H9 (cell line): ENCODE measurements around the gene ENOX1. TPM values are rescaled to one million over a fixed set of nuclear protein-coding genes. Genes with fewer than 3 reads are reported as not detected.

ENCODE experiments used
- DNase-seq: peaks from one replicate; pipeline ENCODE4 v3.0.0-alpha.2; 2017
- H2AFZ ChIP-seq: one replicate; pipeline ENCODE4 v1.6.1; 2013; ENCODE audit warnings: mild to moderate bottlenecking, low read length, control low read depth, moderate library complexity
- H2AK5ac ChIP-seq: 2 replicates; pipeline ENCODE4 v1.6.1; 2013; ENCODE audit warnings: low read length, control low read depth, mixed read lengths; ENCODE audit not compliant: insufficient read length
- H2BK120ac ChIP-seq: one replicate; pipeline ENCODE4 v1.6.1; 2013; ENCODE audit warnings: low read depth, mild to moderate bottlenecking, low read length, control low read depth, inconsistent platforms; ENCODE audit not compliant: poor library complexity, severe bottlenecking
- H2BK12ac ChIP-seq: 2 replicates; pipeline ENCODE4 v1.6.1; 2013; ENCODE audit warnings: low read length, control low read depth, mixed read lengths, low read depth; ENCODE audit not compliant: insufficient read length
- H2BK15ac ChIP-seq: 2 replicates; pipeline ENCODE4 v1.6.1; 2013; ENCODE audit warnings: low read depth, low read length, control low read depth
- H2BK20ac ChIP-seq: one replicate; pipeline ENCODE4 v1.6.1; 2013; ENCODE audit warnings: low read depth, mild to moderate bottlenecking, low read length, control low read depth, inconsistent platforms; ENCODE audit not compliant: poor library complexity, severe bottlenecking
- H2BK5ac ChIP-seq: 2 replicates; pipeline ENCODE4 v1.6.1; 2013; ENCODE audit warnings: low read length, control low read depth, mixed read lengths; ENCODE audit not compliant: insufficient read length
- H3K14ac ChIP-seq: 2 replicates; pipeline ENCODE4 v1.6.1; 2013; ENCODE audit warnings: low read length, control low read depth; ENCODE audit not compliant: insufficient read depth
- H3K18ac ChIP-seq: 2 replicates; pipeline ENCODE4 v1.6.1; 2013; ENCODE audit warnings: low read depth, mild to moderate bottlenecking, mixed read lengths, low read length, control low read depth; ENCODE audit not compliant: insufficient read length
- H3K23ac ChIP-seq: 2 replicates; pipeline ENCODE4 v1.6.1; 2013; ENCODE audit warnings: low read length, control low read depth, mixed read lengths, low read depth; ENCODE audit not compliant: insufficient read length
- H3K23me2 ChIP-seq: 2 replicates; pipeline ENCODE4 v1.6.1; 2013; ENCODE audit warnings: low read depth, mild to moderate bottlenecking, mixed read lengths, low read length, control low read depth; ENCODE audit not compliant: insufficient read length, poor library complexity, severe bottlenecking
- H3K27ac ChIP-seq: 2 replicates; pipeline ENCODE4 v1.5.1; 2013; ENCODE audit warnings: low read length, control low read depth, mixed read lengths, low read depth; ENCODE audit not compliant: insufficient read length
- H3K27me3 ChIP-seq: 2 replicates; pipeline ENCODE4 v1.6.1; 2013; ENCODE audit warnings: low read length, control low read depth, inconsistent platforms; ENCODE audit not compliant: insufficient read depth
- H3K4ac ChIP-seq: 2 replicates; pipeline ENCODE4 v1.6.1; 2013; ENCODE audit warnings: low read depth, mild to moderate bottlenecking, control low read depth, inconsistent platforms, low read length, moderate library complexity
- H3K4me1 ChIP-seq: 2 replicates; pipeline ENCODE4 v1.6.1; 2013; ENCODE audit warnings: low read length, control low read depth, inconsistent platforms; ENCODE audit not compliant: insufficient read depth
- H3K4me2 ChIP-seq: 2 replicates; pipeline ENCODE4 v1.6.1; 2013; ENCODE audit warnings: low read length, control low read depth, mixed read lengths; ENCODE audit not compliant: insufficient read length, insufficient read depth
- H3K56ac ChIP-seq: 2 replicates; pipeline ENCODE4 v1.6.1; 2013; ENCODE audit warnings: low read depth, mild to moderate bottlenecking, mixed read lengths, low read length, control low read depth; ENCODE audit not compliant: insufficient read length
- H3K79me1 ChIP-seq: 2 replicates; pipeline ENCODE4 v1.6.1; 2013; ENCODE audit warnings: low read depth, mild to moderate bottlenecking, moderate library complexity, low read length, control low read depth, inconsistent platforms; ENCODE audit not compliant: insufficient read depth, poor library complexity, severe bottlenecking
- H3K79me2 ChIP-seq: 2 replicates; pipeline ENCODE4 v1.6.1; 2013; ENCODE audit warnings: low read length, control low read depth, inconsistent platforms; ENCODE audit not compliant: insufficient read depth
- H3K9ac ChIP-seq: 2 replicates; pipeline ENCODE4 v1.6.1; 2013; ENCODE audit warnings: low read length, control low read depth, mixed read lengths; ENCODE audit not compliant: insufficient read length; ENCODE audit errors: extremely low read depth
- H3K9me3 ChIP-seq: one replicate; pipeline ENCODE4 v1.6.1; 2013; ENCODE audit warnings: low read depth, low read length, inconsistent platforms; ENCODE audit not compliant: control insufficient read depth
- H3T11ph ChIP-seq: one replicate; pipeline ENCODE4 v1.6.1; 2013; ENCODE audit warnings: mild to moderate bottlenecking, low read length, control low read depth, inconsistent platforms
- H4K20me1 ChIP-seq: one replicate; pipeline ENCODE4 v1.6.1; 2013; ENCODE audit not compliant: control insufficient read depth, insufficient read length, insufficient read depth
- H4K5ac ChIP-seq: 2 replicates; pipeline ENCODE4 v1.6.1; 2013; ENCODE audit warnings: low read depth, mild to moderate bottlenecking, mixed read lengths, low read length, control low read depth; ENCODE audit not compliant: insufficient read length
- H4K8ac ChIP-seq: replicated peaks from 2 replicates; pipeline ENCODE4 v1.6.1; 2013; ENCODE audit warnings: low read length, control low read depth, mixed read lengths, low read depth; ENCODE audit not compliant: insufficient read length
- H4K91ac ChIP-seq: 2 replicates; pipeline ENCODE4 v1.6.1; 2013; ENCODE audit warnings: low read depth, mild to moderate bottlenecking, moderate library complexity, mixed read lengths, low read length, control low read depth; ENCODE audit not compliant: insufficient read length
- H3K27ac Mint-ChIP-seq, 3 experiments: 2 replicates in 2 of 3; 3 replicates in 1 of 3; pipeline ENCODE4 v1.8.0; 2020 to 2021; ENCODE audit warnings: mixed read lengths in 3 of 3, mild to moderate bottlenecking in 1 of 3, moderate library complexity in 1 of 3
- H3K27me3 Mint-ChIP-seq: 2 replicates; pipeline ENCODE4 v1.8.0; 2021; ENCODE audit warnings: low read depth, mild to moderate bottlenecking, moderate library complexity, mixed read lengths
- H3K36me3 Mint-ChIP-seq, 3 experiments: 2 replicates in 2 of 3; 3 replicates in 1 of 3; pipeline ENCODE4 v1.8.0; 2020 to 2021; ENCODE audit warnings: low read depth in 3 of 3, mixed read lengths in 3 of 3; ENCODE audit not compliant: insufficient read depth in 1 of 3
- H3K4me1 Mint-ChIP-seq, 2 experiments: 2 replicates each; pipeline ENCODE4 v1.8.0; 2020; ENCODE audit warnings: mixed read lengths in 2 of 2
- H3K4me3 Mint-ChIP-seq, 2 experiments: 2 replicates in 1 of 2; 3 replicates in 1 of 2; pipeline ENCODE4 v1.8.0; 2020 to 2021; ENCODE audit warnings: mild to moderate bottlenecking in 2 of 2, mixed read lengths in 2 of 2, moderate library complexity in 1 of 2
- H3K9me3 Mint-ChIP-seq, 2 experiments: 2 replicates in 1 of 2; 3 replicates in 1 of 2; pipeline ENCODE4 v1.8.0; 2020; ENCODE audit warnings: mild to moderate bottlenecking in 2 of 2, mixed read lengths in 2 of 2, moderate library complexity in 1 of 2
- CTCF ChIP-seq: fragments of 200-600 bp; sonication (generic); conservative IDR thresholded peaks from 3 replicates; pipeline ENCODE4 v1.8.0; 2021; ENCODE audit warnings: antibody characterized with exemption, mild to moderate bottlenecking
- WGBS: extraction: QIAGEN DNeasy Blood & Tissue Kit; methylation state at CpG from one replicate; pipeline ENCODE4 v1.1.7; 2013; ENCODE audit warnings: missing lambda C conversion rate, low lambda C conversion rate, mixed read lengths; ENCODE audit not compliant: insufficient read length; ENCODE audit errors: extremely low coverage; 5-methylcytosine and 5-hydroxymethylcytosine counted together
- total RNA-seq: library from RNA; stranded (reverse); gene quantifications from 2 replicates; pipeline ENCODE4 v1.2.1, GENCODE V29; 2021

ENOX1 gene
- total RNA-seq, 1 experiment from 2014 or later: 0.24 TPM

GRCh38 chr13:43478902-43479301 lies 307.9 kb downstream of the ENOX1 start:
- no peaks in the 10 kb centered on the region for H3K23me2 ChIP-seq
- no peaks in the 10 kb centered on the region for H3K4me1 ChIP-seq
- Mint-ChIP-seq H3K27ac (no peak overlapping the region), H3K4me1 (no peaks in the 10 kb centered on the region), H3K36me3 (no peaks in the 10 kb centered on the region), H3K9me3 (no peaks in the 10 kb centered on the region), H3K4me3 (no peak overlapping the region), H3K27me3 (no peaks in the 10 kb centered on the region)
- no peaks in the 10 kb centered on the region for H4K20me1 ChIP-seq
- no peak overlapping the region for H2BK20ac ChIP-seq
- H2AK5ac ChIP-seq: no peak overlapping the region
- no peaks in the 10 kb centered on the region for H3K79me2 ChIP-seq
- no peak overlapping the region for H2BK15ac ChIP-seq
- H3K9ac ChIP-seq: no peak overlapping the region
- no peaks in the 10 kb centered on the region for H3K79me1 ChIP-seq
- no peak overlapping the region for H3K14ac ChIP-seq
- no peak overlapping the region for H3K23ac ChIP-seq
- H4K5ac ChIP-seq: no peak overlapping the region
- no peak overlapping the region for H3K56ac ChIP-seq
- no peak overlapping the region for H2BK120ac ChIP-seq
- H2BK12ac ChIP-seq: no peak overlapping the region
- no peak overlapping the region for H3K27ac ChIP-seq
- no peak overlapping the region for H2AFZ ChIP-seq
- H3K9me3 ChIP-seq: no peaks in the 10 kb centered on the region
- H3K27me3 ChIP-seq: no peaks in the 10 kb centered on the region
- H3K18ac ChIP-seq: no peak overlapping the region
- no CpG with 5 or more reads among the region's 4 CpGs for WGBS
- H3K4me2 ChIP-seq: no peak overlapping the region
- no peak overlapping the region for H2BK5ac ChIP-seq
- DNase-seq: no peak
- no peak overlapping the region for H4K8ac ChIP-seq
- no peak overlapping the region for H3T11ph ChIP-seq
- no peak overlapping the region for H3K4ac ChIP-seq
- TF ChIP-seq CTCF: no peak
- H4K91ac ChIP-seq: no peak overlapping the region
